ACC112 (cell line): ENCODE data around the gene SNAP25.

Experiments used
- H2AFZ ChIP-seq: fragments of 200-600 bp; sonication (generic); one replicate; pipeline ENCODE4 v1.6.0; 2017; ENCODE audit warnings: antibody characterized with exemption, low read length; ENCODE audit not compliant: unreplicated experiment
- H3K27ac ChIP-seq: fragments of 200-600 bp; sonication (generic); 2 replicates; pipeline ENCODE4 v1.5.1; 2014; ENCODE audit warnings: low read depth, mild to moderate bottlenecking, antibody characterized with exemption, low read length, moderate library complexity
- H3K27me3 ChIP-seq: fragments of 200-600 bp; sonication (generic); 2 replicates; pipeline ENCODE4 v1.6.1; 2014; ENCODE audit warnings: mild to moderate bottlenecking, antibody characterized with exemption, low read length, moderate library complexity, mixed read lengths; ENCODE audit not compliant: insufficient read depth
- H3K36me3 ChIP-seq: fragments of 200-600 bp; sonication (generic); 2 replicates; pipeline ENCODE4 v1.6.1; 2016; ENCODE audit warnings: mild to moderate bottlenecking, antibody characterized with exemption, low read length, moderate library complexity, mixed read lengths; ENCODE audit not compliant: insufficient read depth
- H3K4me1 ChIP-seq: fragments of 200-600 bp; sonication (generic); one replicate; pipeline ENCODE4 v1.6.1; 2016; ENCODE audit warnings: low read length, mixed read lengths; ENCODE audit not compliant: insufficient read depth, unreplicated experiment, control insufficient read depth
- H3K4me3 ChIP-seq: fragments of 200-600 bp; sonication (generic); 2 replicates; pipeline ENCODE4 v1.5.1; 2014; ENCODE audit warnings: mild to moderate bottlenecking, low read depth, low read length
- H3K79me2 ChIP-seq: fragments of 200-600 bp; sonication (generic); one replicate; pipeline ENCODE4 v1.6.0; 2016; ENCODE audit warnings: low read length; ENCODE audit not compliant: control insufficient read depth, unreplicated experiment, insufficient read depth

Gene SNAP25

DNA sequence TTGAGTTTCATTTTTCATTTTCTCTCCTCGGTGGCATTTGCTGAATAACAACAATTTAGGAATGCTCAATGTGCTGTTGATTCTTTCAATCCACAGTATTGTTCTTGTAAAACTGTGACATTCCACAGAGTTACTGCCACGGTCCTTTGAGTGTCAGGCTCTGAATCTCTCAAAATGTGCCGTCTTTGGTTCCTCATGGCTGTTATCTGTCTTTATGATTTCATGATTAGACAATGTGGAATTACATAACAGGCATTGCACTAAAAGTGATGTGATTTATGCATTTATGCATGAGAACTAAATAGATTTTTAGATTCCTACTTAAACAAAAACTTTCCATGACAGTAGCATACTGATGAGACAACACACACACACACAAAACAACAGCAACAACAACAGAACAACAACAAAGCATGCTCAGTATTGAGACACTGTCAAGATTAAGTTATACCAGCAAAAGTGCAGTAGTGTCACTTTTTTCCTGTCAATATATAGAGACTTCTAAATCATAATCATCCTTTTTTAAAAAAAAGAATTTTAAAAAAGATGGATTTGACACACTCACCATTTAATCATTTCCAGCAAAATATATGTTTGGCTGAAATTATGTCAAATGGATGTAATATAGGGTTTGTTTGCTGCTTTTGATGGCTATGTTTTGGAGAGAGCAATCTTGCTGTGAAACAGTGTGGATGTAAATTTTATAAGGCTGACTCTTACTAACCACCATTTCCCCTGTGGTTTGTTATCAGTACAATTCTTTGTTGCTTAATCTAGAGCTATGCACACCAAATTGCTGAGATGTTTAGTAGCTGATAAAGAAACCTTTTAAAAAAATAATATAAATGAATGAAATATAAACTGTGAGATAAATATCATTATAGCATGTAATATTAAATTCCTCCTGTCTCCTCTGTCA, 88.1 kb downstream of the SNAP25 start:
- Histone ChIP-seq H3K4me1 (peaks cover 76% of the 10 kb centered on the region), H3K79me2 (no peaks in the 10 kb centered on the region), H3K27me3 (no peaks in the 10 kb centered on the region), H3K36me3 (no peaks in the 10 kb centered on the region), H2AFZ (no peak overlapping the region), H3K27ac (peak overlapping the region; percentile 89), H3K4me3 (peak overlapping the region; percentile 31)

DNA sequence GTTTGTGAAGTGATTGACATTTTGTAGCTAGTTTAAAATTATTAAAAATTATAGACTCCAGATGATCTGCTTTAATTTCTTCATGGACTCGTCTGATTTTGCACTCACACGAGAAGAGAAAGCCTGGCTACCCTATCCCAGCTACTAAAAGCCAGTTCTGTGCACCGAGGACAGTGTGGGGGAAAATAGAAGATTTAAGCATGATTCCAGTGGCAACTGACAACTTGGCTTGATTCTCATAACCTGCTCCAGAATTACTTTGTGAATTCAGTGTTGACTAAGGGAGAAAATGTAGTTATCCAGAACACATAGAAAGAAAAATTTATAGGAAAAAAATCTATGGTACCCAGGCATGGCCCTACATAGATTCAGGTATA, 88.7 kb downstream of the SNAP25 start:
- H3K27me3 ChIP-seq: no peaks in the 10 kb centered on the region
- H2AFZ ChIP-seq: no peak overlapping the region
- no peak overlapping the region; the same call in 1 of the 2 replicates for H3K4me3 ChIP-seq
- H3K27ac ChIP-seq: peak overlapping the region; percentile 89
- H3K36me3 ChIP-seq: no peaks in the 10 kb centered on the region
- no peaks in the 10 kb centered on the region for H3K79me2 ChIP-seq
- peaks cover 83% of the 10 kb centered on the region for H3K4me1 ChIP-seq

DNA sequence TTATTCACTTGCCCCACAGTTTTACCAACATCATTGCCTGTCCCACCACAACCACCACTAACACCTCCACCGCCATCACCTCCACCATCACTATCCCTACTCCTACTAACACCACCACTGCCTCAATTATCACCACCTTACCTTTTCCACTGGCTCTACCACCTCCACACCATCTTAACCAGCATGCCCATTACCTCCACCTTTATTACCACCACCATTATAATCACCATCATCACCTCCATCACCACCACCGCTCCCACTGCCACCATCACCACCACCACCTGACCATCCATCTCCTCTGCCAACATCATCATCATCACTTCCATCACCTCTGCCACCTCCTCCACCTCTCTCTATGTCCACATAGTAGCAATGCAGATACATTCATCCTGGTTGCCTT, 90.0 kb downstream of the SNAP25 start:
- H3K79me2 ChIP-seq: no peaks in the 10 kb centered on the region
- H3K4me3 ChIP-seq: no peak overlapping the region
- no peak overlapping the region for H2AFZ ChIP-seq
- H3K36me3 ChIP-seq: no peaks in the 10 kb centered on the region
- peaks cover 93% of the 10 kb centered on the region for H3K4me1 ChIP-seq
- H3K27me3 ChIP-seq: no peaks in the 10 kb centered on the region
- H3K27ac ChIP-seq: peak overlapping the region; percentile 89

DNA sequence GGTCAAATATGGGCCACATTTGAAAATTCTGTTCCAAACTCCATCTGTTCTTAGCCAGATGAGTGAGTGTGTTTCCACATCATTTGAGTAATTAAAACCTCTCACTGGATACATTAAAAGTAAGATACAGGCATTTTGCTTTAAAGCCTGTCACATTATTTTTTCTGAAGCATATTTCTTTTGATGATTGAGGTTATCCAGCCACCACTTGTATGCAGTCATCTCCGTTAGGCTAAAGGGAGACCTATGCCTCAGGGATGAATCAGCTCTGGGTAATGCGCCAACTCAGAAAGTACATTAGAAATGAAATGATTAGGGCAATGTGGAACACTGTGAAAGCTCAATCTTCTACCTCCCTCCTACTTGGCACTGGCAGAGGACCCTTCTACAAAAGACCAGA, 90.7 kb downstream of the SNAP25 start:
- Histone ChIP-seq H3K27me3 (no peaks in the 10 kb centered on the region), H3K27ac (peak overlapping the region; percentile 89), H3K4me1 (peaks cover 93% of the 10 kb centered on the region), H3K4me3 (no peak overlapping the region), H2AFZ (peak overlapping the region; percentile 18), H3K79me2 (no peaks in the 10 kb centered on the region), H3K36me3 (no peaks in the 10 kb centered on the region)

DNA sequence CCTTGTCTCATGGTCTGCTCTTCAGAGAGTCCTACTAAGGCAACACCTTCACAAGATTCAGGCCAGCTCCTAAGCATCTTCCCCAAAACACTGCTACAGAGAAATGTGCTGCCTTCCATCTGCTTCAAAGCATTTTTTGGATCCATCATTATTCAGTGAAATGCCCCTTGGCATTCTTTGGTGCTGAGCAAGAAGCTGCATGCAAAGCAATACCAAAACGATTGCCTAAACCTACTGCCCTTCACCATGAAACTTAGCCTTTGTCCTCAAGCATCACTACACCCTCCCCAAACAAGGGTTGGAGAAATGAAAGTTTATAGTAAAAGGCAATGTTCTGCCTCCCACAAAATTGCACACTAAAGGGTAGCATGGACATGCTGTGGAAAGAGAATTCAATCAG, 93.5 kb downstream of the SNAP25 start:
- Histone ChIP-seq H2AFZ (no peak overlapping the region), H3K4me3 (no peak overlapping the region), H3K27ac (0 out of 2 replicates have a peak overlapping the region, but pooled peaks have one; percentile 3), H3K27me3 (no peaks in the 10 kb centered on the region), H3K36me3 (no peaks in the 10 kb centered on the region), H3K79me2 (no peaks in the 10 kb centered on the region), H3K4me1 (peaks cover 78% of the 10 kb centered on the region)

DNA sequence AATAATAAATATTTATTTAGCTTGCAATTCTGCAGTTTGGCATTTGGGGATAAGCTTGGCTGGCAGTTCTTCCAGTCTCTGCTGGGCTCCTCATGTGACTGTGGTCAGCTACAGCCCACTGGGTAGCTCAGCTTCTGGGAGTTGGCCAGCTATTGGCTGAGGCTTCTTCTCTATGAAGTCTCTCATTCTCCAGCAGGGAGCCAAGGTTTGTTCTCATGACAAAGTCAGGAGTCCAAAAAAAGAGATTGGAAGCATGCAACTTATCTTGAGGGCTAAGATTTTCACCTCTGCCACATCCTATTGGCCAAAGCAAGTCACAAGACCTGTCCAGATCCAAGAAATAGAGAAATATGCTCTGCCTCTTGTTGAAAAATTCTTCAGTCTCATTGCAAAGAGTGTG, 94.6 kb downstream of the SNAP25 start:
- no peak overlapping the region for H2AFZ ChIP-seq
- H3K4me3 ChIP-seq: peak overlapping the region; percentile 48; the same call in 1 of the 2 replicates
- H3K27me3 ChIP-seq: no peaks in the 10 kb centered on the region
- H3K27ac ChIP-seq: peak overlapping the region; percentile 89
- H3K79me2 ChIP-seq: no peaks in the 10 kb centered on the region
- no peaks in the 10 kb centered on the region for H3K36me3 ChIP-seq
- H3K4me1 ChIP-seq: peaks cover 69% of the 10 kb centered on the region

GRCh38 chr20:10313701-10314100, 95.1 kb downstream of the SNAP25 start:
- H3K27me3 ChIP-seq: no peaks in the 10 kb centered on the region
- peaks cover 65% of the 10 kb centered on the region for H3K4me1 ChIP-seq
- H3K36me3 ChIP-seq: no peaks in the 10 kb centered on the region

GRCh38 chr20:10314198-10314597, 95.6 kb downstream of the SNAP25 start:
- no peaks in the 10 kb centered on the region for H3K27me3 ChIP-seq
- peak overlapping the region; percentile 33 for H2AFZ ChIP-seq
- no peaks in the 10 kb centered on the region for H3K79me2 ChIP-seq
- H3K4me1 ChIP-seq: peaks cover 60% of the 10 kb centered on the region
- peak overlapping the region; percentile 48 for H3K4me3 ChIP-seq
- H3K36me3 ChIP-seq: no peaks in the 10 kb centered on the region
- H3K27ac ChIP-seq: peak overlapping the region; percentile 89

More at GRCh38 chr20:10313701-10314100, 95.1 kb downstream of the SNAP25 start:
- Histone ChIP-seq H3K4me3 (peak overlapping the region; percentile 48), H3K79me2 (no peaks in the 10 kb centered on the region), H3K27ac (peak overlapping the region; percentile 89), H2AFZ (peak overlapping the region; percentile 33)

GRCh38 chr20:10315138-10315537, 96.5 kb downstream of the SNAP25 start:
- Histone ChIP-seq H3K36me3 (no peaks in the 10 kb centered on the region), H2AFZ (no peak overlapping the region), H3K79me2 (no peaks in the 10 kb centered on the region), H3K27me3 (no peaks in the 10 kb centered on the region), H3K27ac (no peak overlapping the region), H3K4me1 (peaks cover 57% of the 10 kb centered on the region), H3K4me3 (no peak overlapping the region)

GRCh38 chr20:10316582-10316981, 98.0 kb downstream of the SNAP25 start:
- H3K36me3 ChIP-seq: no peaks in the 10 kb centered on the region
- H3K4me1 ChIP-seq: peaks cover 45% of the 10 kb centered on the region
- no peaks in the 10 kb centered on the region for H3K27me3 ChIP-seq
- H3K4me3 ChIP-seq: no peak overlapping the region
- H3K79me2 ChIP-seq: no peaks in the 10 kb centered on the region
- no peak overlapping the region for H3K27ac ChIP-seq
- no peak overlapping the region for H2AFZ ChIP-seq
